ENCODE results near the gene GABRA5. TPM values are rescaled to one million over a fixed set of nuclear protein-coding genes. Genes with fewer than 3 reads are reported as not detected.
A peak's percentile ranks its signal among the peaks of the same experiment; 100 is the strongest.
"Not testable (repeated sequence)": the region's sequence is repeated elsewhere in the genome, so short reads cannot be mapped to it uniquely, and the experiment has no call there.

The GABRA5 gene
- not detected for total RNA-seq

GRCh38 chr15:26866298-26867199, at the start of gene GABRA5:
TSS of gene GABRA5 (plus strand) at chr15:26867062. CDS start at chr15:26869249, 2,187 bp downstream.
- peaks cover 28% of the 10 kb centered on the region for H3K27me3 Mint-ChIP-seq (ENCODE audit: low read depth)
- no peak within 1 kb of the TSS for H3K4me3 Mint-ChIP-seq
- DNase-seq (no peak), ATAC-seq (peak in 1 of 2 donors; percentile 14)
- no peaks in the 10 kb centered on the region for H3K9me3 Mint-ChIP-seq
- no peaks in the 10 kb centered on the region for H3K36me3 Mint-ChIP-seq (ENCODE audit: insufficient read depth)
- H3K4me1 Mint-ChIP-seq (ENCODE audit: low read depth), result no peaks in the 10 kb centered on the region

GRCh38 chr15:26831191-26831590, 35.7 kb upstream of the GABRA5 start:
- H3K4me3 Mint-ChIP-seq; ATAC-seq; H3K9me3 Mint-ChIP-seq; H3K4me1 Mint-ChIP-seq (ENCODE audit: low read depth); H3K36me3 Mint-ChIP-seq (ENCODE audit: insufficient read depth); DNase-seq; H3K27me3 Mint-ChIP-seq (ENCODE audit: low read depth): not testable (repeated sequence)

GRCh38 chr15:26831951-26832350, 34.9 kb upstream of the GABRA5 start:
- Mint-ChIP-seq H3K36me3 (ENCODE audit: insufficient read depth) (no peaks in the 10 kb centered on the region), H3K4me1 (ENCODE audit: low read depth) (no peaks in the 10 kb centered on the region), H3K9me3 (peaks cover 14% of the 10 kb centered on the region), H3K4me3 (no peak overlapping the region), H3K27me3 (ENCODE audit: low read depth) (no peaks in the 10 kb centered on the region)
- ATAC-seq, result no peak
- no peak for DNase-seq

GRCh38 chr15:26838742-26839460, 28.0 kb upstream of the GABRA5 start:
- Mint-ChIP-seq H3K4me3 (no peak overlapping the region), H3K9me3 (peaks cover 19% of the 10 kb centered on the region), H3K27me3 (ENCODE audit: low read depth) (peaks cover 6% of the 10 kb centered on the region), H3K36me3 (ENCODE audit: insufficient read depth) (no peaks in the 10 kb centered on the region), H3K4me1 (ENCODE audit: low read depth) (no peaks in the 10 kb centered on the region)
- DNase-seq (no peak), ATAC-seq (no peak)

- peaks cover 16% of the 10 kb centered on the region for H3K9me3 Mint-ChIP-seq
- ATAC-seq (no peak), DNase-seq (no peak)
- no peaks in the 10 kb centered on the region for H3K36me3 Mint-ChIP-seq (ENCODE audit: insufficient read depth)
- H3K4me1 Mint-ChIP-seq (ENCODE audit: low read depth), result no peaks in the 10 kb centered on the region
- H3K4me3 Mint-ChIP-seq, result no peak overlapping the region
- peaks cover 6% of the 10 kb centered on the region for H3K27me3 Mint-ChIP-seq (ENCODE audit: low read depth)
Measured at GRCh38 chr15:26841514-26841913, 25.3 kb upstream of the GABRA5 start.

GRCh38 chr15:26841941-26842340, 24.9 kb upstream of the GABRA5 start:
- ATAC-seq (no peak), DNase-seq (no peak)
- Mint-ChIP-seq H3K4me3 (no peak overlapping the region), H3K27me3 (ENCODE audit: low read depth) (peaks cover 6% of the 10 kb centered on the region), H3K4me1 (ENCODE audit: low read depth) (no peaks in the 10 kb centered on the region), H3K9me3 (peaks cover 12% of the 10 kb centered on the region), H3K36me3 (ENCODE audit: insufficient read depth) (no peaks in the 10 kb centered on the region)

- Mint-ChIP-seq H3K9me3 (peaks cover 8% of the 10 kb centered on the region), H3K4me3 (no peak overlapping the region), H3K36me3 (ENCODE audit: insufficient read depth) (no peaks in the 10 kb centered on the region)
Measured at GRCh38 chr15:26842391-26842790, 24.5 kb upstream of the GABRA5 start.

GRCh38 chr15:26844901-26845300, 22.0 kb upstream of the GABRA5 start:
- no peak for ATAC-seq
- no peak for DNase-seq
- no peak overlapping the region for H3K4me3 Mint-ChIP-seq
- no peaks in the 10 kb centered on the region for H3K36me3 Mint-ChIP-seq (ENCODE audit: insufficient read depth)
- H3K27me3 Mint-ChIP-seq (ENCODE audit: low read depth), result peaks cover 2% of the 10 kb centered on the region
- peaks cover 11% of the 10 kb centered on the region for H3K9me3 Mint-ChIP-seq
- no peaks in the 10 kb centered on the region for H3K4me1 Mint-ChIP-seq (ENCODE audit: low read depth)

More at GRCh38 chr15:26842391-26842790, 24.5 kb upstream of the GABRA5 start:
- H3K27me3 Mint-ChIP-seq (ENCODE audit: low read depth), result peaks cover 6% of the 10 kb centered on the region
- ATAC-seq, result no peak
- H3K4me1 Mint-ChIP-seq (ENCODE audit: low read depth), result no peaks in the 10 kb centered on the region
- no peak for DNase-seq

- Mint-ChIP-seq H3K27me3 (ENCODE audit: low read depth) (no peaks in the 10 kb centered on the region), H3K36me3 (ENCODE audit: insufficient read depth) (no peaks in the 10 kb centered on the region)
Measured at GRCh38 chr15:26848498-26848897, 18.4 kb upstream of the GABRA5 start.

GRCh38 chr15:26850161-26850560, 16.7 kb upstream of the GABRA5 start:
- Mint-ChIP-seq H3K9me3 (peaks cover 14% of the 10 kb centered on the region), H3K4me3 (no peak overlapping the region)
- ATAC-seq, result no peak

More at GRCh38 chr15:26848498-26848897, 18.4 kb upstream of the GABRA5 start:
- ATAC-seq (no peak), DNase-seq (no peak)
- H3K4me1 Mint-ChIP-seq (ENCODE audit: low read depth), result no peaks in the 10 kb centered on the region
- H3K9me3 Mint-ChIP-seq, result peaks cover 14% of the 10 kb centered on the region
- H3K4me3 Mint-ChIP-seq, result no peak overlapping the region

GRCh38 chr15:26852980-26853379, 13.9 kb upstream of the GABRA5 start:
- ATAC-seq (no peak), DNase-seq (no peak)
- H3K4me1 Mint-ChIP-seq (ENCODE audit: low read depth), result no peaks in the 10 kb centered on the region
- no peak overlapping the region for H3K4me3 Mint-ChIP-seq
- no peaks in the 10 kb centered on the region for H3K36me3 Mint-ChIP-seq (ENCODE audit: insufficient read depth)
- peaks cover 7% of the 10 kb centered on the region for H3K27me3 Mint-ChIP-seq (ENCODE audit: low read depth)
- H3K9me3 Mint-ChIP-seq, result peaks cover 14% of the 10 kb centered on the region

More at GRCh38 chr15:26850161-26850560, 16.7 kb upstream of the GABRA5 start:
- Mint-ChIP-seq H3K4me1 (ENCODE audit: low read depth) (no peaks in the 10 kb centered on the region), H3K36me3 (ENCODE audit: insufficient read depth) (no peaks in the 10 kb centered on the region), H3K27me3 (ENCODE audit: low read depth) (peaks cover 2% of the 10 kb centered on the region)
- no peak for DNase-seq

GRCh38 chr15:26854435-26854834, 12.4 kb upstream of the GABRA5 start:
- DNase-seq, result no peak
- H3K4me1 Mint-ChIP-seq (ENCODE audit: low read depth), result no peaks in the 10 kb centered on the region
- H3K4me3 Mint-ChIP-seq, result no peak overlapping the region
- peaks cover 3% of the 10 kb centered on the region for H3K9me3 Mint-ChIP-seq
- no peak for ATAC-seq
- H3K27me3 Mint-ChIP-seq (ENCODE audit: low read depth), result peaks cover 7% of the 10 kb centered on the region
- no peaks in the 10 kb centered on the region for H3K36me3 Mint-ChIP-seq (ENCODE audit: insufficient read depth)

GRCh38 chr15:26864664-26865191, 2.1 kb upstream of the GABRA5 start:
- Mint-ChIP-seq H3K4me1 (ENCODE audit: low read depth) (no peaks in the 10 kb centered on the region), H3K4me3 (no peak overlapping the region), H3K9me3 (peaks cover 6% of the 10 kb centered on the region), H3K27me3 (ENCODE audit: low read depth) (peaks cover 28% of the 10 kb centered on the region), H3K36me3 (ENCODE audit: insufficient read depth) (no peaks in the 10 kb centered on the region)
- DNase-seq (no peak), ATAC-seq (no peak)

- Mint-ChIP-seq H3K4me3 (no peak overlapping the region), H3K27me3 (ENCODE audit: low read depth) (peaks cover 28% of the 10 kb centered on the region), H3K4me1 (ENCODE audit: low read depth) (no peaks in the 10 kb centered on the region), H3K36me3 (ENCODE audit: insufficient read depth) (no peaks in the 10 kb centered on the region), H3K9me3 (no peaks in the 10 kb centered on the region)
- DNase-seq, result no peak
- ATAC-seq, result peak in 1 of 2 donors; percentile 30
Measured at GRCh38 chr15:26867200-26868007, 542 bp downstream of the GABRA5 start.

All from activated T-cell treated with anti-CD3 and anti-CD28 coated beads, Interleukin-2, amount 50 U/mL, for 4 hours (primary cell).